Tibial artery (tissue), 4 donors: ENCODE data around the gene CDC42SE2.

ENCODE experiments used
- DNase-seq, 2 donors: peaks; one replicate each; pipeline ENCODE4 v3.0.0-alpha.2; 2019
- H3K27ac ChIP-seq, 2 donors: fragments of 200-600 bp; sonication (generic) in 1 of 2; 1 replicate in 1 of 2; 2 replicates in 1 of 2; pipeline ENCODE4 v1.5.1; 2018 to 2019; ENCODE audit warnings: mild to moderate bottlenecking in 1 of 2
- H3K27me3 ChIP-seq, 2 donors: fragments of 200-600 bp; sonication (generic) in 1 of 2; one replicate each; pipeline versions ENCODE4 v1.5.1 to v1.6.0; 2016 to 2019
- H3K36me3 ChIP-seq, 3 donors: fragments of 200-600 bp; sonication (generic) in 2 of 3; one replicate each; pipeline ENCODE4 v1.5.1; 2016 to 2019; ENCODE audit warnings: mild to moderate bottlenecking in 2 of 3
- H3K4me1 ChIP-seq, 4 donors: fragments of 200-600 bp; sonication (generic) in 2 of 4; 1 replicate in 3 of 4; 2 replicates in 1 of 4; pipeline ENCODE4 v1.5.1; 2016 to 2019
- H3K4me3 ChIP-seq, 2 donors: fragments of 200-600 bp; sonication (generic) in 1 of 2; 1 replicate in 1 of 2; 2 replicates in 1 of 2; pipeline ENCODE4 v1.5.1; 2018 to 2019; ENCODE audit warnings: mild to moderate bottlenecking in 2 of 2
- H3K9me3 ChIP-seq, 3 donors: fragments of 200-600 bp; sonication (generic) in 1 of 3; one replicate each; pipeline ENCODE4 v1.5.1; 2016 to 2019
- CTCF ChIP-seq, 2 experiments: fragments of 200-600 bp in 1 of 2; fragments of 450-650 bp in 1 of 2; IDR thresholded peaks; one replicate each; pipeline ENCODE4 v1.5.1; 2017 to 2019; ENCODE audit warnings: antibody characterized with exemption in 2 of 2, mild to moderate bottlenecking in 1 of 2, moderate library complexity in 1 of 2
- intact Hi-C: fragments of 100-400 bp; cut with DNase I; formaldehyde crosslinking; loops from one replicate; pipeline ENCODE4 v1.15.0; 2023; ENCODE audit warnings: low total_unique reads

Gene CDC42SE2

GRCh38 chr5:131386124-131386523 is 122.3 kb downstream of the CDC42SE2 start:
- no peaks in the 10 kb centered on the region for H3K27me3 ChIP-seq
- TF ChIP-seq CTCF (IDR thresholded peaks at IDR 0.05): no peak
- no peak overlapping the region for H3K27ac ChIP-seq
- DNase-seq: no peak
- intact Hi-C loops: loop anchor here (10.0 kb wide), 1 partner anchor 121 kb away; the partner anchor contains the start of gene CDC42SE2
- no peak overlapping the region for H3K4me3 ChIP-seq
- H3K36me3 ChIP-seq: peaks cover 0 to 11% (median 8%) of the 10 kb centered on the region in 3 donors
- H3K9me3 ChIP-seq: no peaks in the 10 kb centered on the region
- H3K4me1 ChIP-seq: peaks cover 0 to 7% (median 1%) of the 10 kb centered on the region in 4 donors

- peaks cover 0 to 7% (median 1%) of the 10 kb centered on the region in 4 donors for H3K4me1 ChIP-seq
- no peak for TF ChIP-seq CTCF (IDR thresholded peaks at IDR 0.05)
- DNase-seq: no peak
- H3K9me3 ChIP-seq: no peaks in the 10 kb centered on the region
- no peak overlapping the region for H3K27ac ChIP-seq
- H3K27me3 ChIP-seq: no peaks in the 10 kb centered on the region
- intact Hi-C loops: loop anchor here (10.0 kb wide), 1 partner anchor 122 kb away; the partner anchor contains the start of gene CDC42SE2
- peaks cover 0 to 13% (median 11%) of the 10 kb centered on the region in 3 donors for H3K36me3 ChIP-seq
- H3K4me3 ChIP-seq: no peak overlapping the region
Observed at GRCh38 chr5:131386779-131387178, 122.9 kb downstream of the CDC42SE2 start.

GRCh38 chr5:131387255-131387654 is 123.4 kb downstream of the CDC42SE2 start:
- intact Hi-C loops: loop anchor here (10.0 kb wide), 1 partner anchor 122 kb away; the partner anchor contains the start of gene CDC42SE2
- no peaks in the 10 kb centered on the region for H3K9me3 ChIP-seq
- no peak for TF ChIP-seq CTCF (IDR thresholded peaks at IDR 0.05)
- no peaks in the 10 kb centered on the region for H3K27me3 ChIP-seq
- peaks cover 0 to 17% (median 11%) of the 10 kb centered on the region in 3 donors for H3K36me3 ChIP-seq
- H3K27ac ChIP-seq: no peak overlapping the region
- H3K4me3 ChIP-seq: no peak overlapping the region
- peaks cover 0 to 10% (median 1%) of the 10 kb centered on the region in 4 donors for H3K4me1 ChIP-seq
- no peak for DNase-seq

- TF ChIP-seq CTCF (IDR thresholded peaks at IDR 0.05): no peak
- Histone ChIP-seq H3K9me3 (no peaks in the 10 kb centered on the region), H3K4me1 (peaks cover 0 to 30% (median 14%) of the 10 kb centered on the region in 4 donors), H3K36me3 (peaks cover 0 to 17% (median 11%) of the 10 kb centered on the region in 3 donors), H3K27me3 (no peaks in the 10 kb centered on the region), H3K4me3 (no peak overlapping the region), H3K27ac (no peak overlapping the region)
- no peak for DNase-seq
- intact Hi-C loops: loop anchor here (10.0 kb wide), 1 partner anchor 124 kb away; the partner anchor contains the start of gene CDC42SE2
Observed at GRCh38 chr5:131389096-131389868, 125.4 kb downstream of the CDC42SE2 start.

GRCh38 chr5:131389869-131390265 is 126.0 kb downstream of the CDC42SE2 start:
- intact Hi-C loops: loop anchor here (10.0 kb wide), 1 partner anchor 125 kb away; the partner anchor contains the start of gene CDC42SE2
- H3K27ac ChIP-seq: no peak overlapping the region
- H3K36me3 ChIP-seq: peaks cover 0 to 17% (median 12%) of the 10 kb centered on the region in 3 donors
- no peak overlapping the region for H3K4me3 ChIP-seq
- H3K4me1 ChIP-seq: peaks cover 0 to 28% (median 15%) of the 10 kb centered on the region in 4 donors
- no peak for TF ChIP-seq CTCF (IDR thresholded peaks at IDR 0.05)
- no peaks in the 10 kb centered on the region for H3K9me3 ChIP-seq
- no peak for DNase-seq
- H3K27me3 ChIP-seq: no peaks in the 10 kb centered on the region
